Measurements from ENCODE around the gene KRT40.

DNA sequence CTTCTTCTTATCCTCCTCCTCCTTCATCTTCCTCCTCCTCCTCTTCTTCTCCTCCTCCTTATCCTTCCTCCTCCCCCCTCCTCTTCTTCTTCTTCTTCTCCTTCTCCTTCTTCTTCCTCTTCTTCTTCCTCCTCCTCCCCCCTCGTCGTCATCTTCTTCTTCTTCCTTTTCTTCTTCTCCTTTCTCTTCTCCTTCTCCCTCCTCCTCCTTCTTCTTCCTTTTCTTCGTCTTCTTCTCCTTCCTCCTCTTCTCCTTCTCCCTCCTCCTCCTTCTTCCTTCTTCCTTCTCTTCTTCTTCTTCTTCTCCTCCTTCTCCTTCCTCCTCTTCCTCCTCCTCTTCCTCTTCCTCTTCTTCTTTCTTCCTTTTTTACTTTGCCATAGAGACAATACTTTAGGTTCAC lies 41.6 kb downstream of the KRT40 start:
- no peak for TF ChIP-seq POLR2A (IDR thresholded peaks at IDR 0.05)
- TF ChIP-seq, protein P1, sequence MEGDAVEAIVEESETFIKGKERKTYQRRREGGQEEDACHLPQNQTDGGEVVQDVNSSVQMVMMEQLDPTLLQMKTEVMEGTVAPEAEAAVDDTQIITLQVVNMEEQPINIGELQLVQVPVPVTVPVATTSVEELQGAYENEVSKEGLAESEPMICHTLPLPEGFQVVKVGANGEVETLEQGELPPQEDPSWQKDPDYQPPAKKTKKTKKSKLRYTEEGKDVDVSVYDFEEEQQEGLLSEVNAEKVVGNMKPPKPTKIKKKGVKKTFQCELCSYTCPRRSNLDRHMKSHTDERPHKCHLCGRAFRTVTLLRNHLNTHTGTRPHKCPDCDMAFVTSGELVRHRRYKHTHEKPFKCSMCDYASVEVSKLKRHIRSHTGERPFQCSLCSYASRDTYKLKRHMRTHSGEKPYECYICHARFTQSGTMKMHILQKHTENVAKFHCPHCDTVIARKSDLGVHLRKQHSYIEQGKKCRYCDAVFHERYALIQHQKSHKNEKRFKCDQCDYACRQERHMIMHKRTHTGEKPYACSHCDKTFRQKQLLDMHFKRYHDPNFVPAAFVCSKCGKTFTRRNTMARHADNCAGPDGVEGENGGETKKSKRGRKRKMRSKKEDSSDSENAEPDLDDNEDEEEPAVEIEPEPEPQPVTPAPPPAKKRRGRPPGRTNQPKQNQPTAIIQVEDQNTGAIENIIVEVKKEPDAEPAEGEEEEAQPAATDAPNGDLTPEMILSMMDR (IDR thresholded peaks at IDR 0.05 in 4 of 5, conservative IDR thresholded peaks at IDR 0.05 in 1 of 5), result no peak

All from gastrocnemius medialis (tissue), 4 donors.